Omental fat pad (tissue), 4 donors: ENCODE measurements around the gene ZNF346. TPM values are rescaled to one million over a fixed set of nuclear protein-coding genes. Genes with fewer than 3 reads are reported as not detected.

ENCODE experiments used
- ATAC-seq: fragments of 150-250 bp; one replicate; pipeline ENCODE4 v1.9.1; 2016; ENCODE audit warnings: mild to moderate bottlenecking, moderate library complexity; ENCODE audit not compliant: low FRiP score
- DNase-seq: peaks from one replicate; pipeline ENCODE4 v3.0.0-alpha.2; 2019; ENCODE audit warnings: low spot score
- total RNA-seq, 4 donors: library from RNA; depleted of rRNA; stranded (reverse); fragments of >200 nt; gene quantifications; one replicate each; pipeline ENCODE4 v1.1.0, GENCODE V29; 2016
- TF ChIP-seq, protein P1 (sequence below), 3 donors: fragments of 450-650 bp; IDR thresholded peaks; one replicate each; pipeline ENCODE4 v1.5.1; 2016 to 2017; ENCODE audit warnings: antibody characterized with exemption in 3 of 3, mild to moderate bottlenecking in 3 of 3, moderate library complexity in 2 of 3

Gene ZNF346
- total RNA-seq, 4 donors from 2014 or later = 8.3 to 17.7 (median 13.3) TPM

DNA sequence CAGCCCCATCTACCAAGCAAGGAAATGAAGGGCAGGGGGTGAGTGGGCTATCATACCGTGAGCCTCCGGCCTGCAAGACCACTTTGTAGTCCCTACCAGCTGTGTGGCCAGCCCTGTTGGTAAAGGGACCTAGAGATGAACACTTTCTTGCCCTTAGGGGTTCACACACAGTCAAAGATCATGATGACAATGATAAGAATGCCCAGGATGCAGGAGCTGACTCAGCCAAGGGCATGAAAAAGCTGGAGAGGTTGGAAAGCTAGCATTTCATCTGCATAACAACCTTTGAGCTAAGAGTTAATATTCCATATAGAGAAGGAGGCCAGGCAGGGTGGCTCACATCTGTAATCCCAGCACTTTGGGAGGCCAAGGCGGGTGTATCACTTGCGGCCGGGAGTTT lies 45.0 kb downstream of the ZNF346 start:
- DNase-seq = no peak
- ATAC-seq = no peak
- TF ChIP-seq, protein P1, sequence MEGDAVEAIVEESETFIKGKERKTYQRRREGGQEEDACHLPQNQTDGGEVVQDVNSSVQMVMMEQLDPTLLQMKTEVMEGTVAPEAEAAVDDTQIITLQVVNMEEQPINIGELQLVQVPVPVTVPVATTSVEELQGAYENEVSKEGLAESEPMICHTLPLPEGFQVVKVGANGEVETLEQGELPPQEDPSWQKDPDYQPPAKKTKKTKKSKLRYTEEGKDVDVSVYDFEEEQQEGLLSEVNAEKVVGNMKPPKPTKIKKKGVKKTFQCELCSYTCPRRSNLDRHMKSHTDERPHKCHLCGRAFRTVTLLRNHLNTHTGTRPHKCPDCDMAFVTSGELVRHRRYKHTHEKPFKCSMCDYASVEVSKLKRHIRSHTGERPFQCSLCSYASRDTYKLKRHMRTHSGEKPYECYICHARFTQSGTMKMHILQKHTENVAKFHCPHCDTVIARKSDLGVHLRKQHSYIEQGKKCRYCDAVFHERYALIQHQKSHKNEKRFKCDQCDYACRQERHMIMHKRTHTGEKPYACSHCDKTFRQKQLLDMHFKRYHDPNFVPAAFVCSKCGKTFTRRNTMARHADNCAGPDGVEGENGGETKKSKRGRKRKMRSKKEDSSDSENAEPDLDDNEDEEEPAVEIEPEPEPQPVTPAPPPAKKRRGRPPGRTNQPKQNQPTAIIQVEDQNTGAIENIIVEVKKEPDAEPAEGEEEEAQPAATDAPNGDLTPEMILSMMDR (IDR thresholded peaks at IDR 0.05) = no peak

DNA sequence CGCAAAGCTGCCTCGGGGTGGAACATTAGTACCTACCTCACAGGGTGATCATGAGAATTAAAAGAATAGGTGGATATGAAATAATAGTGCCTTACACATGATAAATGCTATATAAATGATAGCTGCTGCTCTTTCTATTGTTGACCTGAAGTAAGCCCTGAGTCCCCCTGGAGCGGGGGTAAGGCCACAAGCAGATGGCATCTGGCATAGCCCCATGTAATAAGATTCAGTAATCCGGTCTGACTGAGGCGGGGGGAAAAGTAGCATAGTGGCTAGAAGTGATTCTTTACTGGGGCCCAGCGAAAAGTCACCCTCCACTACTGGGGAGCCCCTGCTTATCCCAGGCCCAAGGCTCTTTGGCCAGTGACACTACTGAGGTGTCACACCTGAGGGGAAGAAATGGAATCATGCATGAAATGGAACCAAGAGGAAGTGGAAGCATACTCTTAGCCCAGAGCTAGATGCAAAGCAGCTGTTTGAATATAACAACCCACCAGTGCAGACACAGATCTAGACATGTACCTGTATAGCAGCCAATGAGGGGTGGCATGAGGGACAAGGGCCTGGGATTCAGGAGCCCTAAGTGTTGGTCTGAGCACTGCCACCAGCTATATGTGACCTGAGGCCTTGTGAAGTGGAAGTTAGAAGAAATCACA lies 48.2 kb downstream of the ZNF346 start:
- ATAC-seq (no peak), DNase-seq (no peak)
- TF ChIP-seq, protein P1 (IDR thresholded peaks at IDR 0.05) = no peak

DNA sequence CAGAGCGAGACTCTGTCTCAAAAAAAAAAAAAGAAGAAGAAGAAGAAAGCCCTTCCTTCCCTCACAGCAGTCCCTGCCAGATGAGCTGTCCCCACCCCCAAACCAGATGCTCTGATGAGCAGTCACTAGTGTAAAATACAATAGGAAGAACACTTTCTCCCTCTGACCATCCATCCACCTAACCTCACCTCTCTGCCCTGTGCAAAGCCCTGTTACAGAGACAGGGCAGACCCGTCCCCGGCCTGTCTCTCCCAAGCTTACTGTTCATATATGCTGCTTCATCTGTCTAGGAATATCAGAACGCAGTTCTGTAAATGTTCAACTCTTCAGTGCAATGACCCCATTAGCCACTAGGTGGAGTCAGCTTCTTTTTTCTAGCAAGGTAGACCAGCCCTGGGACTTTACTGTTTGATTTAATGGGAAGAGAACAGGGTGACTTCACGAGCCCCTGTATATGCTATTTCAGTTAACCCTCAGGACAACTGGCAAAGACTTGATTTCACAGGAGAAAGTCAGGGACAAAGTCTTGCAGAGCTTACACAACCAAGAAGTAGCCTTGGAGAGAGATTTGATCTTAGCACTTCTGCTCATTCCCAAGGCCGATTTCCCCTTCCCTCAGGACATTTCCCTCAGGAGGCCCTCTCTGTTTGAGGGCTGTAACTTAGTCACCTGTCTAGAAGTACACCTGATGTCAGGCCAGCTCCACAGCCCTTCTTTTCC lies 49.3 kb downstream of the ZNF346 start:
- peak; percentile 69 for ATAC-seq
- DNase-seq = peak; percentile 65
- TF ChIP-seq, protein P1 (IDR thresholded peaks at IDR 0.05) = peak in 1 of 3 donors; percentile 11

DNA sequence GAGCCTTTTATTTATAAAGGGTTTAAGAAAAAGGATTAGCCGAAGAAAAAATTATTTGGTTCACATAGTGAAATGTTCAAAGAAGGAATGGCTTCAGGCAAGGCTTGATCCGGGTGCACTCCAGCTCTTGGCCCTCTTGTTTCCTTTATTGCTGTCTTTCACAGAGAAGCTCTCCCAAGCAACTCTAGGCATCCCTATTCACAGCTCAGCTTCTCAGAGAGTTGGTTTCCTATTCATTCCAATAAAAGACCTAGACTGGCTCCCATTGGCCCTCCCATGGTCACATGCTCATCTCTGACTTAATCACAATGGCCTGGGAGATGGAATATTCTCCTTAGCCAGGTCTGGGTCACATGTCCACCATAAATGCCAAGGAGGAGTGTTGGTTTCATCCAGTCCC lies 54.8 kb downstream of the ZNF346 start:
- DNase-seq = no peak
- TF ChIP-seq, protein P1 (IDR thresholded peaks at IDR 0.05) = no peak
- ATAC-seq = no peak

DNA sequence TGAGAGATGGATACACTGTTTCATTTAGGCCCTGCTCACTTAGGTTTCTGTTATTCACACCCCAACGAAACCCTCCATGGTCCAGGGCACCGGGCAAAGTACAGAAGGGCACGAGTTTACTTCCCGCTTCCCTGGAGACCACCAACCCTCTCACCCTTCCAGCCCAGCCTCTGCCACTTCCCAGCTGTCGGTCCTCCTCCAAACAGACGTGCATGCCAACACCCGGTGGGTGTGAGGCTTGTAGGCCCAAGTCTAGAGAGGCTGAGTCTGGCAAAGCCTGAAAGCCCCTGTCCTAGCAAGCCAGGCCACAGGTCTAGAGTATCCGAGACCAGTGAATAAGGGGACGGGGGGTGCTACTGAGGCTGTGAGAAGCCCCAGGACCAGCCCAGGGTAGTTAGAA lies 57.1 kb downstream of the ZNF346 start:
- TF ChIP-seq, protein P1 (IDR thresholded peaks at IDR 0.05) = no peak
- DNase-seq (no peak), ATAC-seq (no peak)

DNA sequence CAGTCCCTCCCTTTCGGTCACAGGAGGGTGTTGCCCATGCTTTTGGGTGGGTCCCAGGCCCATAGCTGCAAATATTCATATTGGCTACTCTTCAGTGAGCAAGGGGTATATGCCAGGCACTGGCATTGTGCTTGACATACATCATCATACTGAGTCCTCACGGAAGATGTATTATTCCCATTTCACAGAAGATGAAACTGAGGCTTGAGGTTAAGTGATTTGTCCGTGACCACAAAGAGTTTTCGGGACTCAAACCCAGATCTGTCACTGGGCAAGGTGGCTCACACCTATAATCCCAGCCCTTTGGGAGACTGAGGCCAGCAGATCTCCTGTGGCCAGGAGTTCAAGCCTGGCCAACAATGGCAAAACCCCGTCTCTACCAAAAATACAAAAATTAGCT lies 57.8 kb downstream of the ZNF346 start:
- TF ChIP-seq, protein P1 (IDR thresholded peaks at IDR 0.05) = no peak
- no peak for DNase-seq
- no peak for ATAC-seq

DNA sequence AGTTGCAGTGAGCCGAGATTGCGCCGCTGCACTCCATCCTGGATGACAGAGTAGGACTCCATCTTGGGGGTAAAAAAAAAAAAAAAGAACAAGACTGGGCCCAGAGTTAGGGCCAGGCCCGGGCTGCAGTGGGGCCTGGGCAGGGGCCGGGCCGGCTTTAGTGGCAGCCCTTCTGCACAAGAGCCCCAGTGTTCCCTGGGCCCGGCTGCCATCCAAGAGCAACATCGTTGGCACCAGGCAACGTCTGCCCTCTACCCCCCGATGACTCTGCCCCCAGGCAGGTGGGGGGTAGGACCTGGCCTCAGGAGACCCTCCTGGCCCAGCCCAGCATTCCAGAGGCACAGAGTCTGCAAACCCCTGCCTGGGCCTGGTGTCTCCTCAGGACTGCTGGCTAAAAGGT lies 59.4 kb downstream of the ZNF346 start:
- ATAC-seq = no peak
- TF ChIP-seq, protein P1 (IDR thresholded peaks at IDR 0.05) = no peak
- no peak for DNase-seq
